Endodermal cell (in vitro differentiated cells): ENCODE results near the gene ADORA1. TPM values are rescaled to one million over a fixed set of nuclear protein-coding genes. Genes with fewer than 3 reads are reported as not detected.

Source experiments
- DNase-seq: peaks from one replicate; pipeline ENCODE4 v3.0.0-alpha.2; 2017
- H3K27ac ChIP-seq: 2 replicates; pipeline ENCODE4 v1.5.1; 2013; ENCODE audit warnings: mild to moderate bottlenecking, low read depth, low read length, moderate library complexity
- H3K27me3 ChIP-seq: 2 replicates; pipeline ENCODE4 v1.6.1; 2013; ENCODE audit warnings: mild to moderate bottlenecking, low read length, moderate library complexity; ENCODE audit not compliant: insufficient read depth, control insufficient read depth, poor library complexity, severe bottlenecking
- H3K36me3 ChIP-seq: 2 replicates; pipeline ENCODE4 v1.7.0; 2013; ENCODE audit warnings: mild to moderate bottlenecking, low read length, moderate library complexity; ENCODE audit not compliant: control insufficient read depth, insufficient read depth
- H3K4me1 ChIP-seq: one replicate; pipeline ENCODE4 v1.7.0; 2013; ENCODE audit warnings: low read length; ENCODE audit not compliant: control insufficient read depth, insufficient read depth
- H3K4me3 ChIP-seq: 2 replicates; pipeline ENCODE4 v1.5.1; 2013; ENCODE audit warnings: mild to moderate bottlenecking, low read length, moderate library complexity
- H3K9ac ChIP-seq: 2 replicates; pipeline ENCODE4 v1.6.1; 2013; ENCODE audit warnings: mild to moderate bottlenecking, low read length, moderate library complexity; ENCODE audit not compliant: poor library complexity, severe bottlenecking; ENCODE audit errors: extremely low read depth
- H3K9me3 ChIP-seq: 2 replicates; pipeline ENCODE4 v1.6.1; 2013; ENCODE audit warnings: mild to moderate bottlenecking, low read length, moderate library complexity; ENCODE audit not compliant: control insufficient read depth
- H3K27ac Mint-ChIP-seq: 2 replicates; pipeline ENCODE4 v1.8.0; 2020; ENCODE audit warnings: mixed read lengths
- H3K27me3 Mint-ChIP-seq: 2 replicates; pipeline ENCODE4 v1.8.0; 2021; ENCODE audit warnings: mild to moderate bottlenecking, mixed read lengths; ENCODE audit not compliant: insufficient read depth
- H3K36me3 Mint-ChIP-seq: 2 replicates; pipeline ENCODE4 v1.8.0; 2020; ENCODE audit warnings: low read depth, mixed read lengths
- H3K4me1 Mint-ChIP-seq: 2 replicates; pipeline ENCODE4 v1.8.0; 2020; ENCODE audit warnings: mixed read lengths
- H3K4me3 Mint-ChIP-seq: 2 replicates; pipeline ENCODE4 v1.8.0; 2020; ENCODE audit warnings: mild to moderate bottlenecking, moderate library complexity, mixed read lengths
- H3K9me3 Mint-ChIP-seq: 2 replicates; pipeline ENCODE4 v1.8.0; 2020; ENCODE audit warnings: mild to moderate bottlenecking, mixed read lengths
- CTCF ChIP-seq: fragments of 200-600 bp; sonication (generic); conservative IDR thresholded peaks from 2 replicates; pipeline ENCODE4 v1.5.0; 2021; ENCODE audit warnings: antibody characterized with exemption, mild to moderate bottlenecking
- WGBS, 2 experiments: methylation state at CpG; one replicate each; pipeline versions ENCODE4 v1.1.5 to v1.1.7; 2013; ENCODE audit warnings: missing lambda C conversion rate in 2 of 2, mixed read lengths in 1 of 2; ENCODE audit not compliant: insufficient coverage in 1 of 2, insufficient read length in 1 of 2; 5-methylcytosine and 5-hydroxymethylcytosine counted together
- total RNA-seq, 2 donors: library from RNA; stranded (reverse); fragmentation: NEBNext Ultra II Directional in 1 of 2; extraction: Animal tissue kit (Norgen Biotek cat#: 25700) in 1 of 2; gene quantifications; 2 replicates in 1 of 2; 3 replicates in 1 of 2; pipeline ENCODE4 v1.2.1, GENCODE V29; 2021

The ADORA1 gene
- total RNA-seq, 2 donors from 2014 or later: 2.0 to 2.1 TPM

- Histone ChIP-seq H3K36me3 (no peaks in the 10 kb centered on the region), H3K27ac (no peak overlapping the region), H3K4me3 (no peak overlapping the region), H3K4me1 (no peaks in the 10 kb centered on the region), H3K9me3 (no peaks in the 10 kb centered on the region), H3K9ac (no peak overlapping the region), H3K27me3 (peaks cover 36% of the 10 kb centered on the region)
- no peaks in the 10 kb centered on the region for H3K4me1 Mint-ChIP-seq
- H3K4me3 Mint-ChIP-seq: no peak overlapping the region
- no peaks in the 10 kb centered on the region for H3K36me3 Mint-ChIP-seq
- peaks cover 47% of the 10 kb centered on the region for H3K27me3 Mint-ChIP-seq
- 41 to 56% methylated on average over 18 to 34 of the region's 35 CpGs for WGBS, 2 experiments
- no peaks in the 10 kb centered on the region for H3K9me3 Mint-ChIP-seq
- TF ChIP-seq CTCF: peak; percentile 97
- peak; percentile 98 for DNase-seq
- H3K27ac Mint-ChIP-seq: no peak overlapping the region
These were observed 9.6 kb upstream of the ADORA1 start for GRCh38 chr1:203117611-203118575.

GRCh38 chr1:203120325-203121153 lies 7.0 kb upstream of the ADORA1 start:
- H3K36me3 ChIP-seq: no peaks in the 10 kb centered on the region
- Mint-ChIP-seq H3K36me3 (no peaks in the 10 kb centered on the region), H3K4me3 (no peak overlapping the region), H3K4me1 (no peaks in the 10 kb centered on the region), H3K27ac (no peak overlapping the region), H3K9me3 (no peaks in the 10 kb centered on the region), H3K27me3 (peaks cover 64% of the 10 kb centered on the region)
- no peak for TF ChIP-seq CTCF
- H3K4me3 ChIP-seq: no peak overlapping the region
- H3K27me3 ChIP-seq: peaks cover 25% of the 10 kb centered on the region
- no peak overlapping the region for H3K9ac ChIP-seq
- H3K9me3 ChIP-seq: no peaks in the 10 kb centered on the region
- H3K4me1 ChIP-seq: no peaks in the 10 kb centered on the region
- 80 to 90% methylated on average over 4 to 6 of the region's 7 CpGs for WGBS, 2 experiments
- H3K27ac ChIP-seq: no peak overlapping the region
- peak; percentile 37 for DNase-seq

- Mint-ChIP-seq H3K4me1 (peaks cover 4% of the 10 kb centered on the region), H3K9me3 (no peaks in the 10 kb centered on the region), H3K36me3 (no peaks in the 10 kb centered on the region), H3K27ac (no peak overlapping the region), H3K4me3 (no peak overlapping the region), H3K27me3 (peaks cover 60% of the 10 kb centered on the region)
- 91 to 93% methylated on average over 7 to 11 of the region's 11 CpGs for WGBS, 2 experiments
- TF ChIP-seq CTCF: no peak
- no peak overlapping the region for H3K9ac ChIP-seq
- peaks cover 20% of the 10 kb centered on the region for H3K27me3 ChIP-seq
- no peak overlapping the region for H3K4me3 ChIP-seq
- DNase-seq: peak; percentile 31
- H3K27ac ChIP-seq: no peak overlapping the region
- no peaks in the 10 kb centered on the region for H3K9me3 ChIP-seq
- no peaks in the 10 kb centered on the region for H3K36me3 ChIP-seq
- H3K4me1 ChIP-seq: no peaks in the 10 kb centered on the region
These were observed 6.1 kb upstream of the ADORA1 start for GRCh38 chr1:203121186-203122015.
